HG03097 (cell line): ENCODE results near the gene SPATA45.

Experiments used
- ATAC-seq: cut with Tn5 transposase; IDR thresholded peaks from one replicate; pipeline ENCODE4 v1.9.1; 2021; ENCODE audit not compliant: unreplicated experiment, low FRiP score

The SPATA45 gene

GRCh38 chr1:212783976-212784375 lies 63.5 kb downstream of the SPATA45 start:
- no peak for ATAC-seq

- no peak for ATAC-seq
Observed at GRCh38 chr1:212782422-212783154, 64.9 kb downstream of the SPATA45 start.

GRCh38 chr1:212781225-212781624 lies 66.2 kb downstream of the SPATA45 start:
- no peak for ATAC-seq

- no peak for ATAC-seq
Observed at GRCh38 chr1:212780759-212781158, 66.7 kb downstream of the SPATA45 start.
